ENCODE data around the gene WDR73.
"Not testable (repeated sequence)": the region's sequence is repeated elsewhere in the genome, so short reads cannot be mapped to it uniquely, and the experiment has no call there.

WDR73 gene

DNA sequence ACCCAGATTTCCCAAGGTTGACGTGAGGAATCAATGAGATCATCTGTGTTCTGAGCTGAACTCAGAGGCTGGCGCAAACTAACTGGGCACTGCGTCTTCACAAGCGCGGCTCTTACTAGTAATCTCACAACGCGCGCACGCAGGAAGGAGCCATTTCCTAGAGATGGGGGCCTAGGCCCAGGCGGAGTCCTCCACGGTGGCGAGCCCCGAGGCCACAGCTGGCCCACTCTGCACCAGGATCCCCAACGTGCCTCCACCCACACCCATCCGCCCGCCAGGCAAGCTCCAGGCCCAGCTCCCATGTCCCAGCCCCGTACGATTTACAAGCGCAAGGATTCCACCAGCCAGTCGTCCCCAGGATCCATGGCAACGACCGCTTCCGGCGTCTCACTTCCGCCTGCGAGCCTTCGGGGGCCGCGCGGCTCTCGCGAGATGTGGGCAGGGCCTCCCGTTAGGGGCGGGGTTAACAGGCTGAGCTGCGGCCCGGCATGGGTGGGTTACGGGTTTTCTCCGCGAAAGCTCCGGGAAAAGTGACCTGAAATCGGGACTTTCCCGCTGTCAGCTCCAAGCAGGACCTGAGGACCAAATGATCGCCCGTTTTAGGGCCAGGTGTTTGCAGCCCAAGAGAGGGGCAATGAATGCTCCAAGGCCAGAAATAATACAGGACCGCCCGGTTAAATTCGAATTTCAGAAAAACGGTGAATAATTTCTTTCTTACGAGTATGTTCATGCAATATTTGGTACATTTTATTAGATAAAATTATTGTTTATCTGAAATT is at the start of gene WDR73:
TSS of gene WDR73 (minus strand) at position 374 of the 779 bp plus-strand sequence. CDS start at position 365, 9 bp downstream.
- peak; percentile 96 for DNase-seq (ENCODE audit: low spot score)

GRCh38 chr15:84703808-84704207 is 49.7 kb upstream of the WDR73 start:
- no peak for DNase-seq (ENCODE audit: low spot score)

DNA sequence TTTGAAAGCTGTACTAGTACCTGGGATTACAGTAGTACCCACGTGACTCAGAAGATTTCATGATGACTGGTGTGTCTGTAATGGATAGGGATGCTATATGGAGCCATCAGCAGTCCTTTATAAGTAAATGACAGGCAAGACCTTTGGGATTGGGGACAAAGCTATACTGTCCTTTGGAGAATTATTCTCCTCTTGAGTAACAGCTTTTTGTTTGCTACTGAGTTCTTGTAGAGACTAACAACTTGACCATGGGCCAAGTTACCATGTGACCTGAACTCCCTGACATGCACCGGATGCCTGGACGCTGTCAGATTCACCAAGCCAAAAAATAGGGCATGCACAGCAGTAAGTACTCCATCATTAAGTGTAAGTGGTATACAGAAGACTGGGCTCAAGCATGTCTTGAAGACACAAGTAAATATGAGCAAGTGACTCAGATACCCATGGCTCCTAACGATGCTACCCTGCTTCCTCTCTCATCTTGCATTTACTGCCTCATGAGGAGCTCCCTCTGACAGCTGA is 48.9 kb upstream of the WDR73 start:
- DNase-seq (ENCODE audit: low spot score) = no peak

- no peak for DNase-seq (ENCODE audit: low spot score)
Measured at GRCh38 chr15:84699538-84700191, 45.6 kb upstream of the WDR73 start.

- DNase-seq (ENCODE audit: low spot score) = no peak
Measured at GRCh38 chr15:84697236-84697990, 43.3 kb upstream of the WDR73 start.

DNA sequence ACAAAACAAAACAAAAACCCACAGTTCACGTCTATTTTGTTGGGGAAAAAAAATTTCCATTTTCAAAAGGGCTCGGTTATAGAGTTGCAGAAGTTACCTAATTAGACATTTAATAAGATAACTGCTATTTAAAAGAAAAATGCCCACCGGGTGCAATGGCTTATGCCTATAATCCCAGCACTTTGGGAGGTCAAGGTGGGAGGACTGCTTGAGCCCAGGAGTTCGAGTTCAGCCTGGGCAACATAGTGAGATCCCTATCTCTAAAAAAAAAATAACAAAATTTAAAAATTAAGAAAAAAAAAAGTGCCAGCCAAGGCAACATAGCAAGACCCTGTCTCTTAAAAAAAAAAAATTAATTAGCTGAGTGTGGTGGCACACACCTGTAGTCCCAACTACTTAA is 42.7 kb upstream of the WDR73 start:
- no peak for DNase-seq (ENCODE audit: low spot score)

DNA sequence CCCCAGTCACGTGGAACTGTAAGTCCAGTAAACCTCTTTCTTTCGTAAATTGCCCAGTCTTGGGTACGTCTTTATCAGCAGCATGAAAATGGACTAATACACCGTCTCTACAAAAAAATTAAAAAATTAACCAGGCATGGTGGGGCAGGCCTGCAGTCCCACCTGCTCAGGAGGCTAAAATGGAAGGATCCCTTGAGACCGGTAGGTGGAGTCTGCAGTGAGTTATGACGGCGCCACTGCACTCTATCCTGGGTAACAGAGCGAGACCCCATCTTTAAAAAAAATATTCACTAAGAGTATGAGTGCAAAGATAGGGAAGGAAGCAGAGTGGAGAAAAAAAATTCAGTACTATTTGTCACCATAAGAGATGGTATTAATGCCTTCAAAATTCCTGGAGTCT is 36.3 kb upstream of the WDR73 start:
- DNase-seq (ENCODE audit: low spot score) = no peak

GRCh38 chr15:84689858-84690257 is 35.8 kb upstream of the WDR73 start:
- no peak for DNase-seq (ENCODE audit: low spot score)

DNA sequence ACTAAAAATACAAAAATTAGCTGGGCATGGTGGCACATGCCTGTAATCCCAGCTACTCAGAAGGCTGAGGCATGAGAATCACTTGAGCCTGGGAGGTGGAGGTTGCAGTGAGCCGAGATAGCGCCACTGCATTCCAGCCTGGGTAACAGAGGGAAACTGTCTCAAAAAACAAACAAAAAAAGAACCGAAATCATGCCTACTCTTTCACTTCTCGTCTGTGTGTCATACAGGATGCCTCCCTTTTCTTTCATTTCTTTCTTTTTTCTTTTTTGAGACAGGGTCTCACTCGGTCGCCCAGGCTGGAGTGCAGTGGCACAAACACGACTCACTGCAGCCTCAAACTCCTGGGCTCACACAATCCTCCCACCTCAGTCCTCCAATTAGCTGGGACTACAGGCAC is 32.4 kb upstream of the WDR73 start:
- DNase-seq (ENCODE audit: low spot score) = not testable (repeated sequence)

DNA sequence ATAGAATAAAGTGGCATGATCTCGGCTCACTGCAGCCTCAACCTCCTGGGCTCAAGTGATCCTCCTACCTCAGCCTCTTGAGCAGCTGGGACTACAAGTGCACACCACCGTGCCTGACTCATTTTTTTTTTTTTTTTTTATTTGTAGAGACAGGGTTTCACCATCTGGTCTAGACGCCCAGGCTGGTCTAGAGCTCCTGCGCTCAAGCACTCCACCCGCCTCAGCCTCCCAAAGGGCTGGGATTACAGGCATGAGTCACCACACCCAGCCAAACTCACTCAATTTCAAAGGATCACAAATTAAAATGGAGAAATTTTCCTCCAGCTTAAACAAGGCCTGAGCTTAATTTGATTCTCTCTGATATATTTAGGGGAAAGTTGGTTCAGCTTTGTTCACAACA is 31.2 kb upstream of the WDR73 start:
- peak; percentile 70 for DNase-seq (ENCODE audit: low spot score)

DNA sequence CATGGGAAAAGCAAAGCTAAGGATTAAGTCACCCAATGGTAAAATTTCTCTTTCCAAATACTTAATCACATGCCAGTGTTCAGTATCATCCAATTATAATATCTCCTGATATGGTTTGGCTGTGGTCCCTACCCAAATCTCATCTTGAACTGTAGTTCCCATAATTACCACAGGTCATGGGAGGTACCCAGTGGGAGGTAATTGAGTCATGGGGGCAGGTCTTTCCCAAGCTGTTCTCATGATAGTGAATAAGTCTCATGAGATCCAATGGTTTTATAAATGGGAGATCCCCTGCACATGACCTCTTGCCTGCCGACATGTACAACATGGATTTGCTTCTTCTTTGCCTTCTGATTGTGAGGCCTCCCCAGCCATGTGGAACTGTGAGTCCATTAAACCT is 30.0 kb upstream of the WDR73 start:
- no peak for DNase-seq (ENCODE audit: low spot score)

DNA sequence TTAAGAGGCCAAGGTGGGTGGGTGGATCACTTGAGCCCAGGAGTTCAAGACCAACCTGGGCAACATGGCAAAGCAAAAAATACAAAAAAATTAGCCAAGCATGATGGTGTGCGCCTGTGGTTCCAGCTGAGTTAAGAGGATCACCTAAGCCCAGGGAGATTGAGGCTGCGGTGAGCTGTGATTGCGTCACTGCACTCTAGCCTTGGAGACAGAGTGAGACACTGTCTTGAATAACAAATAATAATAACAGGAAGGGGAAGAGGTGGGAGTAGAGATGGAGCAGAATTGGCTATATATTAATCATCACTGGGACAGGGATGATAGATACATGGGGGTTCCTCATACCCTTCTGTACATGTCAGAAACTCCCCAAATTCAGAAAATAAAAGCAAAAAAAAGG is 27.7 kb upstream of the WDR73 start:
- DNase-seq (ENCODE audit: low spot score) = no peak

DNA sequence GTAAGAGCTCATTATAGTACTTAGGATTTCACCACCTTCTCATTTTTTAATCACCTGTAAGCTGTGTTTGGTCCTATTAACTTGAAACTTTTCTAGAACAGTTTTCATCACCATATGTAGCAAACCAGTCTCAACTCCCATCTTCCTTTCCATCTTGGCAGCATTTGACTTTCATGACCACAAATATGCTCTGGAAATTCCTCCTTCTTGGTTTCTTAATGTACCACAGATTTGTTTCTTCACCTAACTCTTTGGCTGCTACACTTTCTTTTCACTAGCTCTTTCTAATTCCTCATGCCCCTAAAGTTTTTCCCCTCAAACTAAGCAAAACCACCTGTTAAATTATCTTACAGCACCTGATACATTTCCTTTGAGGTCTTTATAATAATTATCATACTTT is 17.1 kb upstream of the WDR73 start:
- peak; percentile 85 for DNase-seq (ENCODE audit: low spot score)

- peak; percentile 80 for DNase-seq (ENCODE audit: low spot score)
Measured at GRCh38 chr15:84669726-84670125, 15.6 kb upstream of the WDR73 start.

- DNase-seq (ENCODE audit: low spot score) = no peak
Measured at GRCh38 chr15:84668221-84668982, 14.3 kb upstream of the WDR73 start.

- DNase-seq (ENCODE audit: low spot score) = no peak
Measured at GRCh38 chr15:84666373-84666772, 12.3 kb upstream of the WDR73 start.

GRCh38 chr15:84661001-84661400 is 6.9 kb upstream of the WDR73 start:
- no peak for DNase-seq (ENCODE audit: low spot score)

DNA sequence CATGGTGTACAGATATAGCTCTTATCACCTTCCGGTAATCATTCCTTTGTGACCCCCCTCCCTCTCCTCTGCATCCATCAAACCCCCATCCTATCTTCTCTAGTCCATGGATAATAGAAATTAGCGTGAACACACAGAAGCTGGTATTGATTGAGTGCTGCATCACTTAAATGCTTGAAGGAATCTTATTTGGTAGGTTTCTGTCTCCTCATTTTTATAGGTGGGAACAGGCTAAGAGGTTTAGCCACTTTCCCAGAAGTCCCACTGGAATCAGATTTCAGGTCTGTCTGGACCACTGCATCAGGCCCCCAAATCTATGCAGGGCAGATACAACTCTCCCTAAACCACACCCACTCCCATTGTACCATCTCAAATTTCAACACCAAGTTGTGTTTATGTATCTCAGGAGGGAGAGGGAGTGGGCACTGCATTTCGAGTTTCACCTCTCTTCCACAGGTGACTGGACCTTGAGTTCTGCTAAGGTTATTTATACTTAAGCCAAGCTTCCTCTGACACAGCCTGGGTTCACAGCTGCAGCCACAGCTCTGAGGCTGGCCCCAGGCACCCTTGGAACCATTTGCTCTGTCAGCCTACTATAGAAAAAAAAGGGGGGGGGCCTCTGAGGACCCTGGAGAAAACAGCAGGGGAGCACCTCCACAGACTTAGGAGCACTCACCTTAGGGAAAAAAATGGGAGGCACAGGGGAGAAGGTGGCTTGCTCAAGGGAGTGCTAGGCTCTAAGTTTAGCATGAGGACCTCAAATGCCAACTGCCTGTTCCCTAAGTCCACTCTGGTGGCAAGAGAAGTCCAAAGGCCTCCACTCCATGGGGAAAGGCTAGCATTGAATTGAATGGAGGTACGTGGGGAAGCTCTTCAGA is 6.1 kb upstream of the WDR73 start:
- no peak for DNase-seq (ENCODE audit: low spot score)

- DNase-seq (ENCODE audit: low spot score) = no peak
Measured at GRCh38 chr15:84658788-84659411, 4.8 kb upstream of the WDR73 start.

- peak; percentile 91 for DNase-seq (ENCODE audit: low spot score)
Measured at GRCh38 chr15:84658080-84658787, 4.2 kb upstream of the WDR73 start, which contains the start of gene NMB. Gene NMB, minus strand, starts transcription at chr15:84658199. Its CDS starts 47 bp downstream, at chr15:84658152.
